ENCODE results near the gene CCKAR. TPM values are rescaled to one million over a fixed set of nuclear protein-coding genes. Genes with fewer than 3 reads are reported as not detected.

CCKAR gene
- total RNA-seq, result not detected
- polyA plus RNA-seq, result not detected
- long read RNA-seq, donor 1, result 0 reads
- long read RNA-seq, donor 2, result 0 reads

GRCh38 chr4:26490111-26490959, at the start of gene CCKAR:
CCKAR (minus strand) TSS chr4:26490484; CDS start chr4:26490267, 217 bp downstream.
- Histone ChIP-seq H3K27ac (no peak within 1 kb of the TSS), H3K4me1 (no peaks in the 10 kb centered on the region), H3K36me3 (ENCODE audit: insufficient read depth in 1 of 2, low read depth in 1 of 2) (no peaks in the 10 kb centered on the region), H3K9me3 (no peaks in the 10 kb centered on the region), H3K27me3 (ENCODE audit: insufficient read depth in 3 of 3, low read length in 2 of 3) (peaks cover 0 to 1% (median 0%) of the 10 kb centered on the region in 3 donors), H3K4me3 (no peak within 1 kb of the TSS)
- 71 to 74% (median 73%) methylated on average over 24 of the region's 24 CpGs for WGBS, 3 donors
- no peak for TF ChIP-seq CTCF (IDR thresholded peaks at IDR 0.05)
- ATAC-seq (no peak), DNase-seq (no peak)
- intact Hi-C loops (cut with DNase I), result no loop called here

GRCh38 chr4:26533685-26534084, 43.4 kb upstream of the CCKAR start:
- 86 to 89% (median 87%) methylated on average over 2 of the region's 2 CpGs for WGBS, 3 donors
- H3K27me3 ChIP-seq (ENCODE audit: insufficient read depth in 3 of 3, low read length in 2 of 3), result no peaks in the 10 kb centered on the region
- no peak for ATAC-seq

GRCh38 chr4:26531491-26532116, 41.3 kb upstream of the CCKAR start:
- Histone ChIP-seq H3K36me3 (ENCODE audit: insufficient read depth in 1 of 2, low read depth in 1 of 2) (no peaks in the 10 kb centered on the region), H3K27me3 (ENCODE audit: insufficient read depth in 3 of 3, low read length in 2 of 3) (no peaks in the 10 kb centered on the region), H3K9me3 (no peaks in the 10 kb centered on the region), H3K27ac (no peak overlapping the region), H3K4me1 (no peaks in the 10 kb centered on the region), H3K4me3 (no peak overlapping the region)
- intact Hi-C loops (cut with DNase I), result no loop called here
- DNase-seq, result no peak
- no peak for TF ChIP-seq CTCF (IDR thresholded peaks at IDR 0.05)
- WGBS, 3 donors, result 47 to 59% (median 56%) methylated on average over 5 of the region's 5 CpGs
- no peak for ATAC-seq

More at GRCh38 chr4:26533685-26534084, 43.4 kb upstream of the CCKAR start:
- intact Hi-C loops (cut with DNase I), result no loop called here
- no peak for TF ChIP-seq CTCF (IDR thresholded peaks at IDR 0.05)
- Histone ChIP-seq H3K4me1 (no peaks in the 10 kb centered on the region), H3K9me3 (no peaks in the 10 kb centered on the region), H3K36me3 (ENCODE audit: insufficient read depth in 1 of 2, low read depth in 1 of 2) (no peaks in the 10 kb centered on the region), H3K4me3 (no peak overlapping the region), H3K27ac (no peak overlapping the region)
- DNase-seq, result no peak

- no peak for ATAC-seq
- Histone ChIP-seq H3K4me3 (no peak overlapping the region), H3K9me3 (no peaks in the 10 kb centered on the region), H3K27ac (no peak overlapping the region), H3K27me3 (ENCODE audit: insufficient read depth in 3 of 3, low read length in 2 of 3) (no peaks in the 10 kb centered on the region), H3K4me1 (no peaks in the 10 kb centered on the region), H3K36me3 (ENCODE audit: insufficient read depth in 1 of 2, low read depth in 1 of 2) (no peaks in the 10 kb centered on the region)
- intact Hi-C loops (cut with DNase I), result no loop called here
- 72 to 81% (median 78%) methylated on average over 5 of the region's 5 CpGs for WGBS, 3 donors
- no peak for DNase-seq
- TF ChIP-seq CTCF (IDR thresholded peaks at IDR 0.05), result no peak
Observed at GRCh38 chr4:26530099-26530498, 39.8 kb upstream of the CCKAR start.

All from psoas muscle (tissue), 8 donors.